UCSD-AML1 (cell line): ENCODE measurements around the gene PCNA.

Experiments
- DNase-seq: peaks from one replicate; lab custom pipeline; 2025; ENCODE audit not compliant: unreplicated experiment; lab: John Stamatoyannopoulos, UW

Gene PCNA

DNA sequence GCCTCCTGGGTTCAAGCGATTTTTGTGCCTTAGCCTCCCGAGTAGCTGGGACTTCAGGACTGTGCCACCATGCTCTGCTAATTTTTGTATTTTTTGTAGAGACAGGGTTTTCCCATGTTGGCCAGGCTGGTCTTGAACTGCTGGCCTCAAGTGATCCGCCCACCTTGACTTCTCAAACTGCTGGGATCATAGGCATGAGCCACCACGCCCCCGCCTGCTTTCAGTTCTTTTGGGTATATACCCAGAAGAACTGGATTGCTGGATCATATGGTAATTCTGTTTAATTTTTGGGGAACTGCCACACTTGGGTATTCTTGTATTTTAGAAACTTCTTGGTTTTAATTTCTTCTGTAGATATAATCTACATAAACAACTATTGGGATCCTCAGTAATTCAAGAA, 24.1 kb upstream of the PCNA start:
- no peak for DNase-seq

- no peak for DNase-seq
Measured at GRCh38 chr20:5141615-5142014, 21.9 kb upstream of the PCNA start.

DNA sequence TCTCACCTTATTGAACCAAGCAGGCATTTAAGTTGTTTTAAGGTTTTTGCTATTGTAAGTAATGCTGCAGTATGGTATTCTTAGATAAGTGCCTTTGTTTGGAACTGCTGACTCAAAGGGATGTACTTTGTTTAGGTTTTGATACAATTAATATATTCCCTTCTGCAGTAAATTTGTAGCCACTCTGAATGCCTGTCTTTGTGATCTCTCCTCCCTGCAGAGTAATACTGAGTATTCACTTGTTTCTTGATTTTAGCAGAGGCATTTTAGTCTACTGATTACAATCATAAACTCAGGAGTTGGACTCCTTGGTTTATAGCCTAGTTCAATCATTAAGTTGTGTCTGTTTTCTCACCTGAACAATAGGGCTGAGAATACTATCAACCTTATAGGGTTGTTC, 20.4 kb upstream of the PCNA start:
- DNase-seq = no peak

- DNase-seq = no peak
Measured at GRCh38 chr20:5136096-5136495, 16.3 kb upstream of the PCNA start.

- DNase-seq = no peak
Measured at GRCh38 chr20:5135363-5136012, 15.7 kb upstream of the PCNA start.

- DNase-seq = no peak
Measured at GRCh38 chr20:5133998-5134397, 14.2 kb upstream of the PCNA start.

GRCh38 chr20:5131502-5131901, 11.7 kb upstream of the PCNA start:
- no peak for DNase-seq

DNA sequence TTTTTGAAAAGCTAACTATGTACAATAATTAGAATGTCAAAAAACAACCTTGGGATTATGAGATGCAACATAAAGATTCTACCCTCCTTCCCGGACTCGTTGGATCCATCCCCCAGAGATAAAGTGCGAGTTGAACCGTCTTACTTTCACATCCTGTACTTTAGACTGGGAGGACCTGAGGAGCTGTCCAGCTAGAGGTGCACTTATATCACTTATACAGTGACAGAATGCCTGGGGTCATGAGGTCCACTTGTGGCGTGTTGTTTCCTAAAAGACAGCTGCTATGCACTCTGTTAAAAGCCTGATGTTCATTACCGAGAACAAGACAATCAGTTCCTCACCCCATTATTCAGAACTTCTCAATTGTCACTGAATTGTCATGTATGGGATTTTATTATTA, 9.1 kb upstream of the PCNA start:
- DNase-seq = no peak

DNA sequence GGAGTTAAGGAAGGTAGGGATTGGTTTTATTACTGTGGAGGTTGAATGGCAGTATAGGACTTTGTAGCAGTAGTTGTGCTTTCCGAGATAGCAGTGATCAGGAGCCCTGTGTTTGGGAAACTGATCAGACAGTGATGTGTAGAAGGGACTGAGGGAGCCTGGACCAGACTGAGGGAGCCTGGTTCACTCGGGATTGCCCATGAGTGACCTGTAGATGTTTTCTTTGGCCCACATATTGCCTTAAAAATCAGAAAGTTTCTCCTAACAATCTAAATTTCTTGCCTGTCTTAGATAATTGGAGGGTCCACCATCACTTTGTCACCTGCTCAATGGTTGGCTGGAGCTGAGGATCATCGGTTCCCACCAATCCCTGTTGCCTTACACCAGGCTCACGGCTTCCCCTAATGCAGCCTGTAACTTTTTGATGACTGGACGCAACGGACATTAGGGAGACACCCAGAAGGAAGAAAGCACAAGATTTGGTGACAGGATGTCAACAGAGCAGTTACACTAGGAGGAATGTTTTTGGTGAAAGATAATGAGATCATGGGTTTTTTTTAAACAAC, 8.2 kb upstream of the PCNA start:
- DNase-seq = no peak

DNA sequence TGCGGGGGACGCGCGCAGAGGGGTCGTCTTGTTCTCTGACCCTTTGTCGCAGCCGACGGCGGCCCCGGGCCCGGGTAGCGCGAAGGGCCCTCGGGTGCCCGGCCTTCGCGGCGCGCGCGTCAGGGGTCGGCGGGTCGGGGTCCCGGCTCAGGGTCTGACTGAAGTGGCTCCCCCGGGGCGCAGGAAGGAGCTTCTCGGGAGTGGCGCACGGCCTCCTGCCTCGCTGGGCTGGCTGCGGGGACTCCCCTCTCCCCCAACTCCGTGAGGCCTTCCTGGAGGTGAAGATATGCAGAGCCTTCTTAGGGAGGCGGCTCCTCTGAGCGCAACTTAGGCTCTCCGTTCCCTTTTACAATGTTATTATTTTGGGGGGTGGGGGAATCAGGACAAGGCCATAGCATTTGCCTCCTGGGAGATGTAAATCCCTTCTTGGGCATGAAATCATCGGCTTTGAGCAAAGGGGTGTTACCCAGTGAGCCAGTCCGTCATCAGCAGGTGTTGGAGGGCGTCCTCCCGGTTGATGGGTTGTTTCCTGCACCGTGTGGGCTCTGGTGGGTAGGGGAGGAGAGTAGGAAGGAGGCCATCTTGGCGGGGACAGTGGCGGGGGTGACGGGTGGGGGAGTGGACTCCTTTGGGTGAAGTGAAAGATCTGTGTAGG, 7.6 kb upstream of the PCNA start:
- peak; percentile 64 for DNase-seq

GRCh38 chr20:5126512-5127203, 6.9 kb upstream of the PCNA start, which contains the start of gene CDS2:
TSS of gene CDS2 (plus strand) at chr20:5127008. CDS start at chr20:5127093, 85 bp downstream.
- DNase-seq = peak; percentile 100

- no peak for DNase-seq
Measured at GRCh38 chr20:5122873-5123260, 3.1 kb upstream of the PCNA start.

DNA sequence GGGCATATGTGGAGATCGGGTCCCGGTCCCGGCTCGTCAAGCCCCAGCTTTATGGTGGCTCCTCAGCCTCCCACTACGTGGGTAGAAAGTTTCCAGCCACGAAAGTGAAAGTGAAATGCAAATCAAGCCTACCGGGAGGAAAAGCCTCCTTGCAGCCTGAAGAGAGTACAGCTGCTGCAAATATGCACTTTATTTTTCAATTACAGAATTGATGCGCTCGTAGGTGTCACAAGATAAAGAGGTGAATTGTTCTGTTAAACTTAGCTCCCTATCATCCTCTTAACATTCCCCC, 373 bp upstream of the PCNA start:
- no peak for DNase-seq

GRCh38 chr20:5119143-5119434, 669 bp downstream of the PCNA start:
- DNase-seq = no peak

- DNase-seq = no peak
Measured at GRCh38 chr20:5118220-5119142, 1.3 kb downstream of the PCNA start.

GRCh38 chr20:5116875-5117274, 2.9 kb downstream of the PCNA start:
- no peak for DNase-seq

DNA sequence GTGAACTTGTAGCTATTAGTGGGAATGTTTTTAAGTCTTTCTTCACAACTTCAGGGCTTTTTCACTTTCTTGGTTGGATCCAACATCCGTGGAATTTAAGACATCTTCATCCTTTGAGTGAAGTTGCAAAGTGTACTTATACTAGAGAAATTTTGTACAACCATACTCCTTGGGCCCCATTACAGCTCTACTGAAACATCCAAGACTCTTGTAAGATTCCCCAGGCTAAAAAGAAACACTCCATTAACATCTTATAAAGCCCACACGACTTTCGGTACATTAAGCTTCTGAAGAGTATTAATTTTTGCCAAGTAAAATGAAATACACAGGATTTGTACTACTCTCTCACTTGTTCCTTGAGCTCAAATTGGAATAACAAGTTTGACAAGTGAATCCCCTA, 5.4 kb downstream of the PCNA start:
- DNase-seq = no peak

DNA sequence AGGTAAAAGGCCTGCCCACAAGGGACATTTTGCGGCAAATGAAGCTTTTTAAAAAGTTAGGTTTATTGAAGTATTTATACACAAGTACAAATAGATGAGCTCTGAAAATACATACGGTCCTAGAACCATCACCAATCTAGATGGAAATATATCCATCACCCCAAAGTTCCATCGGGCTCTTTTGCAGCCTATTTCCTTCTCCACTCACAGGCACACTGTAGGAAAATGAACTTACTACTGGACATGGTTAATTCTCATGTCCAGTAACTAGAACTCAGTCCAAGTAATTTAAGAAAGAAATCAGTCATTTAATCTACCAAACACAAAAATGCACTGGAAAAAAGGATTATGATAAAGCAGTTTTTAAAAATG, 6.2 kb downstream of the PCNA start:
- DNase-seq = no peak

GRCh38 chr20:5109276-5109675, 10.5 kb downstream of the PCNA start:
- DNase-seq = no peak

DNA sequence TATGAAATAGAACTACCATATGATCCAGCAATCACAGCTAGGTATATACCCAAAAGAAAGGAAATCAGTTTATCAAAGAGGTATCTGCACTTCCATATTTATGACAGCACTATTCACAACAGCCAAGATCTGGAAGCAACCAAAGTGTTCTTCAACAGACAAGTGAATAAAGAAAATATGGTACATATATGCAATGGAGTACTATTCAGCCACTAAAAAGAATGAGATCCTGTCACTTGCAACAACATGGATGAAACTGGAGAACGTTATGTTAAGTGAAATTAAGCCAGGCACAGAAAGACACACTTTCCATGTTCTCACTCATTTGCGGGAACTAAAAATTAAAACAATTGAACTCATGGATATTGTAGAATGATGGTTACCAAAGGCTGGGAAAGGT, 15.3 kb downstream of the PCNA start:
- no peak for DNase-seq

DNA sequence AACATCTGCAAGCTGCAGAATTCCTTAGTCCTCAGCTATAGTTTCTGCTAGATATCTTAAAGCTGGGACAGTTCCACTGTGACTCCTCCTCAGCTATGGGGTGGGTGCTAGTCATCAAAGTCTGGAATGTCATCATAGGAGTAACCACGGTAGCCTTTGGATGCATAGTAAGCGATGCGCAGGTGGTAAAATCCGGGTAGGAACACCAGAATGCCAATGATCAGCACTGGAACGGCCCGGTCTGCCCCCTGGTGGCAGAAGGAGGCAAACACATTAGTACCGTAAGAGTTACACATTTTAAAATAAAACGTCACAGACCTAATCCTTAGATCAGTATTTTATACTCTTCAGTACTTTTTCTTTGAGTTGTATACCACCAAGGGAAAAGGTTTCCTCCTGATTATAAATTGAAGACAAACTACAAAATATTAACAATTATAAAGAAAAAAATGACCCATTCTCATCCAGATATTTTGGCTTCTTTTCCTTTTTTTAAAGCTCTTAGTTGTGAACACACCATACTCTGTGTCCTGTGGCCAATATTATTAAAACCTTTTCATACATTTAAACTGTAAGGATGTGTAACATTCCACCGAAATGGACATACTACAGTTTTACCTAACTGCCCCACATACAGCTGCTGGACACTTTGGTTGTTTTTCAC, 18.9 kb downstream of the PCNA start:
- DNase-seq = peak; percentile 61
